HG03103 (cell line): Measurements from ENCODE around the gene GLS.
"Not testable (repeated sequence)": the region's sequence is repeated elsewhere in the genome, so short reads cannot be mapped to it uniquely, and the experiment has no call there.

Experiments
- ATAC-seq: cut with Tn5 transposase; IDR thresholded peaks from one replicate; pipeline ENCODE4 v1.9.1; 2021; ENCODE audit warnings: low read depth; ENCODE audit not compliant: unreplicated experiment

GLS gene

GRCh38 chr2:190986221-190986953, 105.8 kb downstream of the GLS start:
- no peak for ATAC-seq

GRCh38 chr2:190987116-190987515, 106.5 kb downstream of the GLS start:
- no peak for ATAC-seq

GRCh38 chr2:190987938-190988337, 107.3 kb downstream of the GLS start:
- no peak for ATAC-seq

GRCh38 chr2:190988910-190989309, 108.3 kb downstream of the GLS start:
- ATAC-seq: no peak

GRCh38 chr2:190990132-190990531, 109.5 kb downstream of the GLS start:
- no peak for ATAC-seq

GRCh38 chr2:190993292-190993643, 112.6 kb downstream of the GLS start:
- no peak for ATAC-seq

- no peak for ATAC-seq
Observed at GRCh38 chr2:190994148-190994547, 113.5 kb downstream of the GLS start.

- ATAC-seq: not testable (repeated sequence)
Observed at GRCh38 chr2:190995315-190995714, 114.7 kb downstream of the GLS start.

GRCh38 chr2:190996338-190996946, 115.8 kb downstream of the GLS start:
- ATAC-seq: no peak

- ATAC-seq: no peak
Observed at GRCh38 chr2:190996947-190997346, 116.3 kb downstream of the GLS start.

GRCh38 chr2:190997526-190998113, 117.0 kb downstream of the GLS start:
- ATAC-seq: no peak

- no peak for ATAC-seq
Observed at GRCh38 chr2:190999058-190999457, 118.4 kb downstream of the GLS start.

GRCh38 chr2:190999949-191000665, 119.5 kb downstream of the GLS start:
- ATAC-seq: no peak

GRCh38 chr2:191001032-191001431, 120.4 kb downstream of the GLS start:
- ATAC-seq: no peak

GRCh38 chr2:191001624-191002023, 121.0 kb downstream of the GLS start:
- ATAC-seq: no peak

GRCh38 chr2:191003405-191004309, 123.0 kb downstream of the GLS start:
- ATAC-seq: no peak

GRCh38 chr2:191006297-191006696, 125.7 kb downstream of the GLS start:
- ATAC-seq: no peak

GRCh38 chr2:191006997-191007783, 126.6 kb downstream of the GLS start:
- ATAC-seq: no peak

- no peak for ATAC-seq
Observed at GRCh38 chr2:191008286-191008685, 127.7 kb downstream of the GLS start.
